HG03575 (cell line): Measurements from ENCODE around the gene AUTS2.

ENCODE experiments used
- ATAC-seq: cut with Tn5 transposase; IDR thresholded peaks from one replicate; pipeline ENCODE4 v1.9.1; 2021; ENCODE audit not compliant: unreplicated experiment, insufficient number of reproducible peaks, low FRiP score; ENCODE audit errors: extremely low read depth

The AUTS2 gene

GRCh38 chr7:70434376-70434775 is 836.1 kb downstream of the AUTS2 start:
- no peak for ATAC-seq

DNA sequence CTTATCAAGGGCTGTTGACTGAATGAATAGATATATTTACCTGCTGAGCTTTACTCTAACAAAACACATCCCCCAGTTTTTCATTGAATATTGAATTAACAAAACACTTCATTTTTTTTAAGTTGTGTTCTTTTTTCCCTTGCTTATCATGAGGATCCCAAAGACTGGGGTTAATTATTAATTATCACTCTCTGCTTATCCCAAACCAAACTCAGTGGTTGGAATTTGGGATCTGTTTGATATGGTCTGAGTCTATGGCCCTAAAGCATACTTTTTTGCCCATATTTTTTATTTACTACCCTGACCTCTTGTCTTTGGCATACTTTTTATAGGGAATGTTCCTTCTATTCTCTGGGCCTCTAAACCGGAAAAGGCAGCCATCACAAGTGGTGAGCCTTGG is 836.5 kb downstream of the AUTS2 start:
- ATAC-seq = no peak

- no peak for ATAC-seq
Measured at GRCh38 chr7:70435634-70436033, 837.4 kb downstream of the AUTS2 start.

GRCh38 chr7:70436790-70437350 is 838.6 kb downstream of the AUTS2 start:
- ATAC-seq = no peak

DNA sequence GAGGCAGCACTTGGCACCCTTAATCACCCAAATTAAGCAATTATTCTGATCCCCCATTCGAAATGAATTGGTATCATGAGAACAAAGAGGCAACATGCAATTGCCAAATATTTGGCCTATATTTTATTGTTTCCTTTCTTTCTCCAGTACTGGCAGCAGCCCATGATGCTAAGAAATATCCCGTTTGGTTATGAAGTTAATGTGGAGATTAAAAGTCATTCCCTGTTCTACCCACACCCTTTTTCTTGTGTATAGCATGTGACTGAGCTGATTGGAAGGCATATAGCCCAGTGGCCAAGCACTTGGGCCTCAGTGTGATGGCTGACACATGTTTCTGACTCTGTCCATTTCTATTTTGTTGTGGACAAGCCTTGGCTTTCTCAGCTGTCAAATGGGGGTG is 841.4 kb downstream of the AUTS2 start:
- no peak for ATAC-seq

GRCh38 chr7:70446448-70447143 is 848.3 kb downstream of the AUTS2 start:
- no peak for ATAC-seq

GRCh38 chr7:70448312-70448906 is 850.1 kb downstream of the AUTS2 start:
- ATAC-seq = no peak

DNA sequence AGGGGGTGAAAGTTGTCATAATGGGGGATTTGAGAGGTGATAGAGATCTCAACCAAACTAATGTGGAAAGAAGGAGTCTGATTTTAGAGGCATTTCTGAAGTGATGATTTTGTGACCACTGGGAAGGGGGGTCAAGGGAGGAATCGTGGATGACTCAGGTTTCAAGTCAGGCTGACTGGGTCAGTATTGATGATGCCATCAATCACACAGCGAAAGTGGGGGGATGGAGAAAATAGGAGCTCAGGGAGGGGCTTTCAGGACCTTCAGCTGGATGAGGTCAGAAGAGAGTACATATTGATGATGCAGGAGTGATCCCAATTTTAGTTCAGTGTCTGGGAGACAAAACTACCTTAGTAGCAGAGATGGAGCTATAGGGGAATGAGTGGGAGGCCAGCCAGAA is 852.5 kb downstream of the AUTS2 start:
- ATAC-seq = no peak

GRCh38 chr7:70455925-70456324 is 857.6 kb downstream of the AUTS2 start:
- ATAC-seq = no peak

GRCh38 chr7:70456719-70457118 is 858.4 kb downstream of the AUTS2 start:
- ATAC-seq = no peak

- no peak for ATAC-seq
Measured at GRCh38 chr7:70457482-70457881, 859.2 kb downstream of the AUTS2 start.

GRCh38 chr7:70457883-70458680 is 859.8 kb downstream of the AUTS2 start:
- ATAC-seq = no peak

GRCh38 chr7:70458745-70459144 is 860.5 kb downstream of the AUTS2 start:
- no peak for ATAC-seq

DNA sequence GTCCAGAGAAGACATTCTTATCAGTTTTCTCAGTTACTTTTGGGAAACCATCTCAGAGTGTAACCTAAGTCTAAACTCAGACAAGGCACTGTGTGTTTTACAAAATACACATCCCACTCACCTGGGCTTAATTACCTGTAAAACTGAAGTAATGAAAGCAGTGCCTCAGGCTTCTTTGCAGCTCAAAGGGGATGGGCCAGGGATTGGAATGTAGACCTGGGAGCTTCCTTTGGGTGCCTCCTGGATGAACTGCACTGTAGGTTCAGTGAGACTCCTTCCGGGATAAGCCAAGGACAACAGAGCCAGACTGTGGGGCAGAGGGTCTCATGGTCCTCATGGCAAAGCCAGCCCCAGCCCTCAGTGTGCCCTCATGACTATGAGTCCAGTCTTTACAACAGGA is 861.3 kb downstream of the AUTS2 start:
- ATAC-seq = no peak

GRCh38 chr7:70460071-70460470 is 861.8 kb downstream of the AUTS2 start:
- no peak for ATAC-seq

- no peak for ATAC-seq
Measured at GRCh38 chr7:70460562-70460961, 862.3 kb downstream of the AUTS2 start.

DNA sequence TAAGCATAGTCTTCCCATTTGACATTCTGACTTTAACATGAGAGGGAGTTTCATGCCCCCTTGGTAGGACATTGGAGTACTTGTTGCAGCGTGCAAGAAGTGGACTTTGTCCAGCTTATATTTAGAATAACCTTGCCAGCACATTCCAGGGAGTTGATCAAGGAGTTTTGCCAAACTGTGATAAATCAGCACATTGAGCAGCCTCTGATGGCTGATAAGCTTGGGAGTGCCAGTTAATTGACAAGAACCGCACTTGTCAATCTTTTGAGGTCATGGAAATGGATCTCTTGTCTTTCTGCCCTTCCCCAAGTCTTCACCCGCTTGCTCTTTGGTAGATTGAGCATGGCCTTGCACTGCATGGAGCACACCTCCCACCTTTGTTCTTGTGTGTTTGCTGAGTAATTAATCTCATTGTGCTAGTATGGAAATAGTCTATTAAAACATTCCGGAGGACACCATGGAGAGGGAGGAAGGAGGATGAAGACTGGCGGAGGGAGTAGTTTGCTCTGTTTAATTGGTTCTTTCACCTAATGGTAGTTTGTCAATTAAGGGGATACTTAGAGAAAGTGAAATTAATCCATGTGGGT is 865.2 kb downstream of the AUTS2 start:
- no peak for ATAC-seq

GRCh38 chr7:70466725-70467364 is 868.6 kb downstream of the AUTS2 start:
- no peak for ATAC-seq

DNA sequence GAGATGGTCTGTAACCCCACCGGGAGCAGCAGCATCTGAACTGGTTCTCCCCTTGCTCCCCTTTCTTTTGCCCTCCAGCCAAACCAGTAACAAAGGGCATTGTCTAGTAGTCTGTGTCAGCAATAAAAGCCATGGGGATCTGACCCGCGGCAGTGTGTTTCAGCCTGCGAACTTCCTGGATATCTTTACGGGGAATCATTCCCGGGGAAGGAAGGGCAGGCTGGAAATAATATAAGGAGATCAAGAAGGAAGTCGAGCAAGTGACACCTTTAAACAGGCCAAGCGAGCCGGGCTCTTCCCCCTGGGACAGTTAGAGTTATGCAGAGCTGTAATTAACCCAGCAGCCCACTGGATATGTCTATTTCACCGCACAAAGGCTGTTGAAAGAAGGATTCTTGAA is 872.5 kb downstream of the AUTS2 start:
- no peak for ATAC-seq
